H1 (cell line): Measurements from ENCODE around the gene MGLL. TPM values are rescaled to one million over a fixed set of nuclear protein-coding genes. Genes with fewer than 3 reads are reported as not detected.

Experiments used
- CTCF ChIA-PET: fragments of 300-600 bp; sonication (Branson Sonifier 250); formaldehyde crosslinking; loops from one replicate; lab custom pipeline; 2021; ENCODE audit not compliant: partially characterized antibody; lab: Charles Lee
- POLR2A ChIA-PET: fragments of 300-600 bp; sonication (Branson Sonifier 250); formaldehyde crosslinking; loops from one replicate; lab custom pipeline; 2021; ENCODE audit warnings: inconsistent platforms; ENCODE audit not compliant: partially characterized antibody; lab: Charles Lee
- DNase-seq, 2 experiments: peaks; one replicate each; pipeline versions ENCODE4 v3.0.0 to v3.0.0-alpha.2; 2010 to 2022; ENCODE audit warnings: low spot score in 2 of 2, low read depth in 1 of 2, mixed read lengths in 1 of 2
- FAIRE-seq: peaks from 2 replicates; lab custom pipeline; 2011; peaks lifted over from hg19 to GRCh38; lab: Jason Lieb, UNC
- H2AFZ ChIP-seq: 2 replicates; pipeline ENCODE4 v1.8.1; 2012; ENCODE audit warnings: low read length, inconsistent platforms
- H2AK5ac ChIP-seq: 2 replicates; pipeline ENCODE4 v1.6.1; 2013; ENCODE audit warnings: low read depth, low read length
- H2BK120ac ChIP-seq: replicated peaks from 2 replicates; pipeline ENCODE3; 2013; ENCODE audit warnings: low read depth, low read length, inconsistent platforms
- H2BK12ac ChIP-seq: 2 replicates; pipeline ENCODE4 v1.6.1; 2013; ENCODE audit warnings: low read depth, low read length
- H2BK15ac ChIP-seq: 2 replicates; pipeline ENCODE4 v1.6.1; 2013; ENCODE audit warnings: low read length
- H2BK20ac ChIP-seq: 2 replicates; pipeline ENCODE4 v1.6.1; 2013; ENCODE audit warnings: low read length
- H2BK5ac ChIP-seq: 2 replicates; pipeline ENCODE4 v1.6.1; 2013; ENCODE audit warnings: low read depth, low read length
- H3K14ac ChIP-seq: 2 replicates; pipeline ENCODE4 v1.6.1; 2013; ENCODE audit warnings: inconsistent platforms; ENCODE audit not compliant: insufficient read length
- H3K18ac ChIP-seq: 2 replicates; pipeline ENCODE4 v1.6.1; 2013; ENCODE audit warnings: low read length; ENCODE audit errors: extremely low read depth
- H3K23ac ChIP-seq: 2 replicates; pipeline ENCODE4 v1.6.1; 2013; ENCODE audit warnings: inconsistent platforms; ENCODE audit not compliant: insufficient read length
- H3K23me2 ChIP-seq: 2 replicates; pipeline ENCODE4 v1.6.1; 2013; ENCODE audit warnings: low read depth, low read length
- H3K27ac ChIP-seq: 2 replicates; pipeline ENCODE4 v1.6.1; 2011; ENCODE audit warnings: low read depth, low read length, inconsistent platforms
- H3K27me3 ChIP-seq, 4 experiments: replicated peaks in 1 of 4; 1 replicate in 1 of 4; 2 replicates in 3 of 4; pipeline versions ENCODE4 v1.6.1 to v1.8.1; 2011 to 2013; ENCODE audit warnings: low read length in 3 of 4, mild to moderate bottlenecking in 3 of 4, inconsistent platforms in 2 of 4, mixed read lengths in 2 of 4, moderate library complexity in 1 of 4; ENCODE audit not compliant: control insufficient read depth in 3 of 4, insufficient read depth in 3 of 4; ENCODE audit errors: extremely low read depth in 1 of 4
- H3K36me3 ChIP-seq, 4 experiments: 2 replicates each; pipeline versions ENCODE4 v1.6.1 to v1.8.1; 2011 to 2013; ENCODE audit warnings: mild to moderate bottlenecking in 4 of 4, low read length in 3 of 4, moderate library complexity in 2 of 4, control low read depth in 1 of 4, inconsistent platforms in 1 of 4; ENCODE audit not compliant: insufficient read depth in 4 of 4, control insufficient read depth in 2 of 4
- H3K4ac ChIP-seq: replicated peaks from 2 replicates; pipeline ENCODE3; 2013; ENCODE audit warnings: low read length, low read depth, mixed read lengths, inconsistent platforms; ENCODE audit not compliant: insufficient read length
- H3K4me1 ChIP-seq, 4 experiments: replicated peaks in 1 of 4; 1 replicate in 1 of 4; 2 replicates in 3 of 4; pipeline versions ENCODE4 v1.6.1 to v1.8.1; 2011 to 2013; ENCODE audit warnings: low read length in 3 of 4, inconsistent platforms in 2 of 4, mixed read lengths in 1 of 4; ENCODE audit not compliant: insufficient read depth in 4 of 4, control insufficient read depth in 3 of 4
- H3K4me2 ChIP-seq, 2 experiments: 2 replicates each; pipeline versions ENCODE4 v1.6.1 to v1.8.1; 2011 to 2013; ENCODE audit warnings: low read depth in 2 of 2, low read length in 2 of 2, control low read depth in 1 of 2, inconsistent platforms in 1 of 2, mild to moderate bottlenecking in 1 of 2; ENCODE audit not compliant: insufficient read depth in 1 of 2
- H3K4me3 ChIP-seq, 4 experiments: fragments of 200-600, 300-600 bp in 1 of 4; sonication (generic), shearing (Covaris generic), sonication (Bioruptor Twin) in 1 of 4; 2 replicates each; pipeline versions ENCODE4 v1.5.1 to v1.8.1; 2011 to 2016; ENCODE audit warnings: low read length in 4 of 4, low read depth in 3 of 4, control low read depth in 2 of 4, inconsistent platforms in 2 of 4, mild to moderate bottlenecking in 2 of 4, mixed read lengths in 1 of 4, moderate library complexity in 1 of 4; ENCODE audit not compliant: insufficient read depth in 2 of 4; ENCODE audit errors: extremely low read depth in 1 of 4
- H3K56ac ChIP-seq: replicated peaks from 2 replicates; pipeline ENCODE3; 2013; ENCODE audit warnings: low read depth, mild to moderate bottlenecking, mixed read lengths, low read length, inconsistent platforms; ENCODE audit not compliant: insufficient read length
- H3K79me1 ChIP-seq: 2 replicates; pipeline ENCODE4 v1.6.1; 2013; ENCODE audit warnings: low read depth, low read length, control low read depth
- H3K79me2 ChIP-seq, 2 experiments: 2 replicates each; pipeline versions ENCODE4 v1.6.1 to v1.8.1; 2012 to 2013; ENCODE audit warnings: low read length in 2 of 2, mild to moderate bottlenecking in 2 of 2, inconsistent platforms in 1 of 2; ENCODE audit not compliant: insufficient read depth in 2 of 2, control insufficient read depth in 1 of 2
- H3K9ac ChIP-seq, 4 experiments: replicated peaks in 1 of 4; 1 replicate in 1 of 4; 2 replicates in 3 of 4; pipeline versions ENCODE4 v1.6.1 to v1.8.1; 2011 to 2013; ENCODE audit warnings: low read depth in 3 of 4, low read length in 3 of 4, control low read depth in 2 of 4, mild to moderate bottlenecking in 2 of 4, moderate library complexity in 2 of 4, inconsistent platforms in 1 of 4; ENCODE audit errors: extremely low read depth in 1 of 4
- H3K9me3 ChIP-seq, 2 experiments: 2 replicates each; pipeline versions ENCODE4 v1.6.1 to v1.8.1; 2012 to 2013; ENCODE audit warnings: mild to moderate bottlenecking in 2 of 2, moderate library complexity in 2 of 2, control low read depth in 1 of 2, inconsistent platforms in 1 of 2, low read depth in 1 of 2, low read length in 1 of 2, mixed read lengths in 1 of 2; ENCODE audit not compliant: insufficient read depth in 2 of 2
- H4K20me1 ChIP-seq, 2 experiments: replicated peaks in 1 of 2; 2 replicates each; pipeline versions ENCODE3 to v1.8.1; 2011 to 2013; ENCODE audit warnings: inconsistent platforms in 2 of 2, low read length in 2 of 2, mild to moderate bottlenecking in 1 of 2; ENCODE audit not compliant: insufficient read depth in 2 of 2, control insufficient read depth in 1 of 2
- H4K5ac ChIP-seq: 2 replicates; pipeline ENCODE4 v1.6.1; 2013; ENCODE audit warnings: low read length, low read depth, mixed read lengths, inconsistent platforms; ENCODE audit not compliant: insufficient read length
- H4K8ac ChIP-seq: 2 replicates; pipeline ENCODE4 v1.8.0; 2013; ENCODE audit warnings: mild to moderate bottlenecking, moderate library complexity, low read length, inconsistent platforms; ENCODE audit not compliant: insufficient read depth; ENCODE audit errors: extremely low read depth
- H4K91ac ChIP-seq: replicated peaks from 2 replicates; pipeline ENCODE3; 2013; ENCODE audit warnings: low read length, mixed read lengths, inconsistent platforms; ENCODE audit not compliant: insufficient read length
- CHD2 ChIP-seq: IDR thresholded peaks from 2 replicates; pipeline ENCODE4 v1.6.1; 2012; ENCODE audit warnings: low read length, improper control_type of control experiment
- CTBP2 ChIP-seq: IDR thresholded peaks from 2 replicates; pipeline ENCODE4 v1.7.0; 2011; ENCODE audit warnings: borderline replicate concordance, mild to moderate bottlenecking, moderate library complexity, mixed read lengths, low read length; ENCODE audit not compliant: insufficient read depth, insufficient read length
- HDAC2 ChIP-seq, 2 experiments: fragments of 300-600 bp in 1 of 2; sonication (generic) in 1 of 2; IDR thresholded peaks; 2 replicates each; pipeline ENCODE4 v1.6.1; 2011 to 2012; ENCODE audit warnings: low read depth in 2 of 2, low read length in 2 of 2, mild to moderate bottlenecking in 2 of 2, moderate library complexity in 2 of 2, borderline replicate concordance in 1 of 2, inconsistent platforms in 1 of 2
- JUN ChIP-seq: IDR thresholded peaks from 2 replicates; pipeline ENCODE4 v1.6.1; 2011; ENCODE audit warnings: low read depth, mild to moderate bottlenecking, improper control_type of control experiment, low read length
- JUND ChIP-seq: IDR thresholded peaks from 2 replicates; pipeline ENCODE4 v1.6.1; 2011; ENCODE audit warnings: mild to moderate bottlenecking, improper control_type of control experiment, low read length
- KDM4A ChIP-seq: IDR thresholded peaks from one replicate; pipeline ENCODE4 v1.7.1; 2012; ENCODE audit warnings: low read depth, mild to moderate bottlenecking, moderate library complexity, low read length, inconsistent platforms; ENCODE audit not compliant: severe bottlenecking
- KDM5A ChIP-seq: fragments of 200-600 bp; IDR thresholded peaks from 2 replicates; pipeline ENCODE4 v1.7.1; 2012; ENCODE audit warnings: mild to moderate bottlenecking, low read length, inconsistent platforms, mixed read lengths
- NRF1 ChIP-seq: IDR thresholded peaks from 2 replicates; pipeline ENCODE4 v1.6.1; 2011; ENCODE audit warnings: mild to moderate bottlenecking, low read depth, low read length, improper control_type of control experiment
- PHF8 ChIP-seq: fragments of 200-600 bp; sonication (generic); conservative IDR thresholded peaks from 2 replicates; pipeline ENCODE4 v1.7.1; 2012; ENCODE audit warnings: low read depth, mild to moderate bottlenecking, inconsistent platforms, low read length, moderate library complexity
- POLR2AphosphoS5 ChIP-seq: IDR thresholded peaks from 2 replicates; pipeline ENCODE4 v1.6.1; 2011; ENCODE audit warnings: low read depth, low read length
- RNF2 ChIP-seq: fragments of 200-900, 300-1000 bp; sonication (generic); IDR thresholded peaks from 2 replicates; pipeline ENCODE4 v1.7.1; 2016; ENCODE audit warnings: borderline replicate concordance, low read depth, mild to moderate bottlenecking, antibody characterized with exemption, low read length; ENCODE audit not compliant: poor library complexity, severe bottlenecking; ENCODE audit errors: missing control alignments
- TAF1 ChIP-seq: IDR thresholded peaks from 2 replicates; pipeline ENCODE4 v1.6.1; 2011; ENCODE audit warnings: mild to moderate bottlenecking, low read depth, low read length
- ZNF274 ChIP-seq: IDR thresholded peaks from 2 replicates; pipeline ENCODE4 v1.7.0; 2012; ENCODE audit warnings: low read length, borderline replicate concordance; ENCODE audit errors: extremely low read depth
- WGBS, 2 experiments: shearing (Covaris generic) in 1 of 2; methylation state at CpG; one replicate each; pipeline versions ENCODE4 v1.1.6 to v1.1.7; 2013 to 2015; ENCODE audit warnings: low lambda C conversion rate in 2 of 2, mixed read lengths in 2 of 2, inconsistent platforms in 1 of 2, low coverage in 1 of 2, missing lambda C conversion rate in 1 of 2; ENCODE audit not compliant: insufficient replicate concordance in 2 of 2, insufficient coverage in 1 of 2, insufficient read length in 1 of 2; ENCODE audit errors: extremely low coverage in 1 of 2, missing lambda C conversion rate in 1 of 2; 5-methylcytosine and 5-hydroxymethylcytosine counted together
- polyA plus RNA-seq, 7 experiments: library from polyadenylated mRNA; depleted of rRNA in 3 of 7; stranded (reverse) in 5 of 7; unstranded in 2 of 7; fragments of >200 nt in 5 of 7; fragments of 200-250 nt in 2 of 7; gene quantifications; 1 replicate in 5 of 7; 2 replicates in 1 of 7; 4 replicates in 1 of 7; pipeline versions ENCODE4 v1.2.1 to v1.2.3, GENCODE V29; 2011 to 2013; ENCODE audit warnings: missing spikeins in 2 of 7, mixed read lengths in 2 of 7
- total RNA-seq: library from RNA; stranded (reverse); fragmentation: NEBNext Ultra II Directional; extraction: Animal tissue kit (Norgen Biotek cat#: 25700); gene quantifications from 2 replicates; pipeline ENCODE4 v1.2.1, GENCODE V29; 2021

Gene MGLL
- total and polyA plus RNA-seq, 2 of the 8 experiments (the other 6 are each of a cell fraction or from before 2014, with no cell fraction given) = 0.05 to 0.34 TPM

DNA sequence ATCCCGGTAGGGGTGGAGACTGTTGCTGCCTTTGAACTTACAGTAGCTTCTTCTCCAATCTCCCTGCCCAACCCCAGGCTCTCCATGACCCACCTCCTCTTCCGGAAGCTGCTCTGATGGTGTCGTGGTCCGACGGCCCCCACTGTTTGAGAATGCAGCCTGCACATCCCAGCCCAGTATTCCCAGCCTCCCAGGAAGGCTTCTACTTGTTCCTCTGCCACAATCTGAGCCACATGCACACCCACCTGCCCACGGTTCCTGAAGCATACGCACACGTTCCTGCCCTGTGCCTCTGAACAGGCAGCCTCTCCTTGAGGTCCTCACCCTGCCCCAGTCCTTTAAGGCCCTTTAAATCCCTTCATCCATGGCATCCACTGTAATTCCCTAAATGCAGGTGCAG, 92.1 kb downstream of the MGLL start:
- no peak overlapping the region for H2AFZ ChIP-seq
- peaks cover 0 to 15% (median 9%) of the 10 kb centered on the region in 4 experiments; a peak in 5 of 7 replicates for H3K4me1 ChIP-seq
- H2AK5ac ChIP-seq = no peak overlapping the region
- no peak overlapping the region for H2BK120ac ChIP-seq
- H3K4ac ChIP-seq = no peak overlapping the region
- no peak overlapping the region for H4K91ac ChIP-seq
- H2BK15ac ChIP-seq = no peak overlapping the region
- H4K8ac ChIP-seq = no peak overlapping the region
- no peak overlapping the region for H3K4me3 ChIP-seq
- no peak overlapping the region for H2BK12ac ChIP-seq
- H2BK20ac ChIP-seq = no peak overlapping the region
- no peaks in the 10 kb centered on the region for H3K9me3 ChIP-seq
- no peaks in the 10 kb centered on the region for H3K79me2 ChIP-seq
- H3K14ac ChIP-seq = no peak overlapping the region
- H3K27me3 ChIP-seq = peaks cover 0 to 2% (median 0%) of the 10 kb centered on the region in 4 experiments; a peak in 3 of 7 replicates
- 90% methylated on average over 7 of the region's 8 CpGs; no CpG with 5 or more reads in 1 of the 2 experiments for WGBS, 2 experiments
- H3K23me2 ChIP-seq = no peaks in the 10 kb centered on the region; the same call in 1 of the 2 replicates
- ChIA-PET POLR2A (no interaction called here), CTCF (no interaction called here)
- no peaks in the 10 kb centered on the region for H4K20me1 ChIP-seq
- H2BK5ac ChIP-seq = 0 out of 2 replicates have a peak overlapping the region, but pooled peaks have one; percentile 10
- DNase-seq (no peak), FAIRE-seq (no peak)
- H3K79me1 ChIP-seq = no peaks in the 10 kb centered on the region
- no peak overlapping the region for H3K27ac ChIP-seq
- no peak overlapping the region for H3K56ac ChIP-seq
- H3K36me3 ChIP-seq = no peaks in the 10 kb centered on the region; a peak in 1 of 8 replicates
- no peak overlapping the region for H3K18ac ChIP-seq
- no peak overlapping the region for H3K23ac ChIP-seq
- H3K9ac ChIP-seq = no peak overlapping the region
- H3K4me2 ChIP-seq = no peak overlapping the region
- no peak overlapping the region for H4K5ac ChIP-seq
- TF ChIP-seq TAF1 = no peak
- TF ChIP-seq POLR2AphosphoS5 = no peak
- TF ChIP-seq HDAC2 (IDR thresholded peaks at IDR 0.05; ENCODE audit: borderline replicate concordance in 1 of 2, low read depth in 2 of 2, low read length in 2 of 2) = no peak
- TF ChIP-seq NRF1 = no peak
- no peak for TF ChIP-seq KDM5A
- no peak for TF ChIP-seq CTBP2
- TF ChIP-seq ZNF274 = no peak
- TF ChIP-seq RNF2 = no peak
- no peak for TF ChIP-seq CHD2
- no peak for TF ChIP-seq JUND
- no peak for TF ChIP-seq KDM4A
- no peak for TF ChIP-seq JUN
- TF ChIP-seq PHF8 = no peak
